Smooth muscle cell (in vitro differentiated cells): ENCODE results near the gene NUMBL. TPM values are rescaled to one million over a fixed set of nuclear protein-coding genes. Genes with fewer than 3 reads are reported as not detected.
"Not testable (repeated sequence)": the region's sequence is repeated elsewhere in the genome, so short reads cannot be mapped to it uniquely, and the experiment has no call there.

Source experiments
- DNase-seq: peaks from one replicate; lab custom pipeline; 2025; ENCODE audit not compliant: unreplicated experiment; lab: John Stamatoyannopoulos, UW
- H2AFZ ChIP-seq: fragments of 200-600 bp; sonication (generic); 2 replicates; pipeline ENCODE4 v1.6.0; 2016; ENCODE audit warnings: antibody characterized with exemption, low read depth, mild to moderate bottlenecking
- H3F3A ChIP-seq: fragments of 200-600 bp; sonication (generic); 2 replicates; pipeline ENCODE4 v1.6.0; 2017; ENCODE audit warnings: antibody characterized with exemption, low read depth
- H3K27ac ChIP-seq: fragments of 200-600 bp; sonication (generic); 2 replicates; pipeline ENCODE4 v1.5.1; 2016; ENCODE audit warnings: low read depth, mild to moderate bottlenecking
- H3K27me3 ChIP-seq: fragments of 200-600 bp; sonication (generic); 2 replicates; pipeline ENCODE4 v1.6.1; 2016; ENCODE audit warnings: low read depth, mild to moderate bottlenecking
- H3K36me3 ChIP-seq: fragments of 200-600 bp; sonication (generic); 2 replicates; pipeline ENCODE4 v1.5.1; 2016; ENCODE audit warnings: low read depth
- H3K4me1 ChIP-seq: fragments of 200-600 bp; sonication (generic); 2 replicates; pipeline ENCODE4 v1.5.1; 2016; ENCODE audit warnings: low read depth
- H3K4me2 ChIP-seq: fragments of 200-600 bp; sonication (generic); 2 replicates; pipeline ENCODE4 v1.6.0; 2016; ENCODE audit warnings: mild to moderate bottlenecking
- H3K4me3 ChIP-seq: fragments of 200-600 bp; sonication (generic); 2 replicates; pipeline ENCODE4 v1.5.1; 2016; ENCODE audit warnings: mild to moderate bottlenecking
- H3K79me2 ChIP-seq: fragments of 200-600 bp; sonication (generic); 2 replicates; pipeline ENCODE4 v1.6.0; 2016; ENCODE audit warnings: low read depth, mild to moderate bottlenecking
- H3K9ac ChIP-seq: fragments of 200-600 bp; sonication (generic); 2 replicates; pipeline ENCODE4 v1.6.0; 2016; ENCODE audit warnings: low read depth
- H3K9me3 ChIP-seq: fragments of 200-600 bp; sonication (generic); replicated peaks from 2 replicates; pipeline ENCODE4 v1.5.1; 2016; ENCODE audit warnings: low read depth
- H4K20me1 ChIP-seq: fragments of 200-600 bp; sonication (generic); 2 replicates; pipeline ENCODE4 v1.6.0; 2016; ENCODE audit warnings: low read depth
- CTCF ChIP-seq: fragments of 200-600 bp; sonication (generic); IDR thresholded peaks from 2 replicates; pipeline ENCODE4 v1.5.1; 2017; ENCODE audit warnings: borderline replicate concordance, mild to moderate bottlenecking, antibody characterized with exemption; ENCODE audit not compliant: insufficient read depth, poor library complexity, severe bottlenecking
- WGBS: methylation state at CpG from one replicate; pipeline ENCODE4 v1.1.7; 2016; ENCODE audit warnings: low lambda C conversion rate; 5-methylcytosine and 5-hydroxymethylcytosine counted together
- polyA plus RNA-seq: library from polyadenylated mRNA; unstranded; fragments of >200 nt; fragmentation: Nextera tagmentation; extraction: Ambion mirVana; gene quantifications from 2 replicates; pipeline ENCODE4 v1.2.1, GENCODE V29; 2016
- total RNA-seq: library from RNA; depleted of rRNA; stranded (reverse); fragments of >200 nt; gene quantifications from 2 replicates; pipeline ENCODE4 v1.2.3, GENCODE V29; 2014

Gene NUMBL
- total and polyA plus RNA-seq, 2 experiments from 2014 or later: 30.5 to 73.0 TPM

GRCh38 chr19:40659566-40659965, 30.9 kb downstream of the NUMBL start:
- Histone ChIP-seq H3K36me3 (no peaks in the 10 kb centered on the region), H3K4me2 (no peak overlapping the region), H3K4me3 (no peak overlapping the region), H3K4me1 (no peaks in the 10 kb centered on the region), H4K20me1 (no peaks in the 10 kb centered on the region), H3K9me3 (no peaks in the 10 kb centered on the region), H3K27ac (no peak overlapping the region), H3K27me3 (no peaks in the 10 kb centered on the region), H2AFZ (no peak overlapping the region), H3K9ac (no peak overlapping the region), H3K79me2 (no peaks in the 10 kb centered on the region), H3F3A (peaks cover 10% of the 10 kb centered on the region)
- no peak for DNase-seq
- WGBS: 81% methylated on average over 11 of the region's 11 CpGs
- no peak for TF ChIP-seq CTCF

GRCh38 chr19:40659116-40659515, 31.3 kb downstream of the NUMBL start:
- Histone ChIP-seq H4K20me1 (no peaks in the 10 kb centered on the region), H3K79me2 (no peaks in the 10 kb centered on the region), H3K27ac (no peak overlapping the region), H3K9me3 (no peaks in the 10 kb centered on the region), H3K36me3 (no peaks in the 10 kb centered on the region), H3K9ac (no peak overlapping the region), H3K4me1 (no peaks in the 10 kb centered on the region), H3K4me2 (no peak overlapping the region), H2AFZ (no peak overlapping the region), H3F3A (peaks cover 5% of the 10 kb centered on the region), H3K4me3 (no peak overlapping the region), H3K27me3 (no peaks in the 10 kb centered on the region)
- TF ChIP-seq CTCF: no peak
- 89% methylated on average over 5 of the region's 5 CpGs for WGBS
- DNase-seq: no peak

GRCh38 chr19:40658031-40658430, 32.4 kb downstream of the NUMBL start:
- DNase-seq: no peak
- Histone ChIP-seq H3K9me3 (no peaks in the 10 kb centered on the region), H3K79me2 (no peaks in the 10 kb centered on the region), H3K36me3 (no peaks in the 10 kb centered on the region), H3K27ac (no peak overlapping the region), H4K20me1 (no peaks in the 10 kb centered on the region), H3F3A (no peaks in the 10 kb centered on the region), H3K9ac (no peak overlapping the region), H2AFZ (no peak overlapping the region), H3K4me2 (no peak overlapping the region), H3K27me3 (no peaks in the 10 kb centered on the region), H3K4me1 (no peaks in the 10 kb centered on the region), H3K4me3 (no peak overlapping the region)
- no peak for TF ChIP-seq CTCF
- 89% methylated on average over 8 of the region's 8 CpGs for WGBS

- H3K4me3 ChIP-seq, H2AFZ ChIP-seq, H3K4me2 ChIP-seq, H3K79me2 ChIP-seq, H3K27ac ChIP-seq, H3F3A ChIP-seq, H4K20me1 ChIP-seq, H3K9me3 ChIP-seq, H3K36me3 ChIP-seq, DNase-seq, H3K27me3 ChIP-seq, H3K9ac ChIP-seq, H3K4me1 ChIP-seq: not testable (repeated sequence)
- WGBS: 89% methylated on average over 7 of the region's 7 CpGs
Observed at GRCh38 chr19:40655684-40656083, 34.8 kb downstream of the NUMBL start.

GRCh38 chr19:40652303-40652702, 38.1 kb downstream of the NUMBL start:
- not testable (repeated sequence) for H3K36me3 ChIP-seq, H3K4me2 ChIP-seq, DNase-seq, H3K79me2 ChIP-seq, H3K4me1 ChIP-seq, H2AFZ ChIP-seq, H3F3A ChIP-seq, H3K9me3 ChIP-seq, H3K27ac ChIP-seq, H4K20me1 ChIP-seq, H3K9ac ChIP-seq, H3K4me3 ChIP-seq, H3K27me3 ChIP-seq
- 92% methylated on average over 11 of the region's 11 CpGs for WGBS
